ENCODE data around the gene CRIP1.

The CRIP1 gene

GRCh38 chr14:105452963-105453362, 33.7 kb upstream of the CRIP1 start:
- no peak for DNase-seq

- no peak for DNase-seq
Observed at GRCh38 chr14:105453847-105454246, 32.8 kb upstream of the CRIP1 start.

GRCh38 chr14:105455086-105455640, 31.5 kb upstream of the CRIP1 start:
- no peak for DNase-seq

GRCh38 chr14:105455766-105456660, 30.7 kb upstream of the CRIP1 start:
- DNase-seq = no peak

- DNase-seq = no peak
Observed at GRCh38 chr14:105456736-105457617, 29.7 kb upstream of the CRIP1 start.

- DNase-seq = no peak
Observed at GRCh38 chr14:105458010-105458409, 28.7 kb upstream of the CRIP1 start.

- DNase-seq = no peak
Observed at GRCh38 chr14:105458571-105458970, 28.1 kb upstream of the CRIP1 start.

- DNase-seq = no peak
Observed at GRCh38 chr14:105460116-105460515, 26.6 kb upstream of the CRIP1 start.

GRCh38 chr14:105460616-105461015, 26.1 kb upstream of the CRIP1 start:
- no peak for DNase-seq

GRCh38 chr14:105461903-105462302, 24.8 kb upstream of the CRIP1 start:
- no peak for DNase-seq

- DNase-seq = no peak
Observed at GRCh38 chr14:105464501-105464900, 22.2 kb upstream of the CRIP1 start.

GRCh38 chr14:105465209-105466031, 21.3 kb upstream of the CRIP1 start:
- no peak for DNase-seq

GRCh38 chr14:105466531-105467248, 20.0 kb upstream of the CRIP1 start:
- no peak for DNase-seq

GRCh38 chr14:105467249-105467941, 19.3 kb upstream of the CRIP1 start:
- no peak for DNase-seq

- DNase-seq = no peak
Observed at GRCh38 chr14:105467942-105468471, 18.7 kb upstream of the CRIP1 start.

GRCh38 chr14:105468621-105469241, 18.0 kb upstream of the CRIP1 start:
- DNase-seq = no peak

- no peak for DNase-seq
Observed at GRCh38 chr14:105469456-105470349, 17.0 kb upstream of the CRIP1 start.

- peak; percentile 15 for DNase-seq
Observed at GRCh38 chr14:105470350-105471296, 16.1 kb upstream of the CRIP1 start.
